Islet precursor cell (in vitro differentiated cells): ENCODE data around the gene LSMEM2.
"Not testable (repeated sequence)": the region's sequence is repeated elsewhere in the genome, so short reads cannot be mapped to it uniquely, and the experiment has no call there.

ENCODE experiments used
- DNase-seq: peaks from one replicate; pipeline ENCODE4 v3.0.0-alpha.2; 2018

The LSMEM2 gene

DNA sequence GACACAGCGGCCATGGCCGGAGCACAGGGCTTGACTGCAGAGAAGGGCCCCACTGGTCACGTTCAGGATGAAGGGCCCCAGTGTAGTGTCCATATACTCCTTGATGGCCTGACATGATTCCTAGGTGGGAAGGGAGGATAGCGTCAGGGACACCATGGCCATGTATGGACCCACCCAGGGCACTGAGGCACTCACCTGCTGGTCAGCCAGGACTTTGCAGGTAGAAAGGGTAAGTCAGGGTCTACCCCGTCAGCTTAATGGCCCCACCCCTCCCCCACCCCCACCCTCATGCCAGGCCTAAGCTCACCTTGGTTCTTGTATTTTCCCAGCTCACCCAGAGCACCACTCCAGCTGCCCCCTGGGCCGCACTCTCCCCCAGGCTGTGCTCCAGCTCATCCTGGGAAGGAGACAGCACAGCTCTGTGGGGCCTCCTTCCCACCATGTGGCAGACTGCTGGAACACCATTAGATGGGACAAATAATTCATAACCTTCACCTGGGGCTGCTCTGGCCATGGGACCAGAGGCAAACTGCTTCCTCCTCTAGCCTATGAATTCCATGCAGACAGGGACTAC lies 21.9 kb downstream of the LSMEM2 start:
- DNase-seq: peak; percentile 45

DNA sequence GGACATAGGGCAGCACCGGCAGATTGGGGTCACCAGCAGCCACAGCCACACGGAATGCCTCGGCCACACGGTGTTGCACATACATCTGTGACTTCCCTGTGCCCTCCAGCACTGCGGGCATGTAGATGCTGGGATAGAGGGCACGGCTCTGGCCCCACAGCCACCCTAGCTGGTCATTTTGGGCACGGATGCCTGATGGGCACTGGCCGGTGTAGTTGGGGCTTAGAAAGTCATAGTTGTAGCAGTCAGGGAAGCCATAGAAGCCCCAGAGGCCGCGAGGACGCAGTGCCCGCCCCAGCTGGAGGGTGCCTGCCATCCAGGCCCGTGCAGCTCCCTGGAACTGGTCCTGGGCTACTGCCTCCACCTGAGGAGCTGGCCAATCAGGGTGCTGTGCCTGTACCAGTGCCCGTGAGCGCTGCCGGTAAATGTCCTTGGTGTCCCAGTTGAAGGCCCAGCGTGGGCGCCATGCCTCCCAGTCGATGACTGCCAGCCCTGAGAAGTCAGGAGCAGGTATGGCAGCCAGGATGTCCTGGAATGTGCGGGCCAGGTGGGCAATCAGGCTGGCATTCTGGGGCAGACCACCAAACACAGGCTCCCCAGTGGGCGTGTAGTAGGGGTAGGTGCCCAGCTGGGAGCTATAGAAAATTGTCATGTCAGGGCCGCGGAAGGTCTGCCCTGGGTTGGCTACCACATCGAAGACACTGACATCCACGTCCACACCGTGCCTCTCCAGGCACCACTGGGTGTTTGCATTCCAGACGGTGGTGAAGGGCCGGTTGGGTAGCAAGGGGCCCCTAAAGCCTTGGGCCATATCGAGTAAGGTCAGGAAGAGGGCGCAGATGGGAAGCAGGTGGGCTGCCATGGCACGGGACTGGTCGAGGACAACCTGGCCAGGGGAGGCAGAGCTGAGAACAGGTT lies 23.5 kb downstream of the LSMEM2 start:
- DNase-seq: peak; percentile 50

DNA sequence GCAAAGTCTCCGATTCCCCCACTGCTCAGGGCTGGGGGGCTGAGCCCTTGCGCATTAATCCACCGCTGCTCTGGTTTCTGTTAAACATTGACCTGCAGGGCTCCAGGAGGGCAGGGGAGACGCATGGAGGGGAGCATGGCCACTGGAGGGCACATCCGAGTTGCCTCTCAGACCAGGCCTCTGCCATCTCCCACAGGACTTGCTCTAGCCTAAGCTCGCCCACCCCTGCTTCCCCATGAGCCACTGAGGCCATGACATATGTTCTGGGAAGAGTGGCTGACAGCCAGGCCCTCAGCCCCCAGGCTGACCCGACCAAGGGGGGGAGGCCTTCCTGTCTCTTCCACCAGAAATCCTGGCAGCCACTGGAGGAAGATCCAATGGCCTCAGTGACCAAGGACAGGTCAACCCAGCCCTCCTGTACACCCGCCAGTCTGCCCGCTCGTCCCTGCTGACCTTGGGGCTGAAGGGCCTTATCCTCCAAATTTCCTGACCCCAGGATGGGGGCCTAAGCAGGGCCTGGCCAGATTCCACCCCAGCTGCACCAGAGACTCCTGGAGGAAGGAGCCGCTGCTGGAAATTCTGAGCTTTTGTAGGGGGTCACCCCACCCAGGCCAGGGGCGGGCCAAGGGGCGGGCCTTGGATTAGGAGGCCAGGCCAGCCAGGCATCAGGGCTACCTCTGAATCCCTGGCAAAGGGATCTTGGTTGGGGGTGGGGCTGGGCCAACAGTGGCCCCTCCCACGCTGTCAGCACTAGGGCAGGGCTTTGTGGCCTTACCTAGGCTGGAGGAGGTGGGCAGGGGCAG lies 24.3 kb downstream of the LSMEM2 start, which contains the start of gene HYAL1:
HYAL1 (minus strand) TSS at position 562 of the 803 bp plus-strand sequence. CDS start 618 bp downstream, outside the sequence.
- DNase-seq: peak; percentile 71

DNA sequence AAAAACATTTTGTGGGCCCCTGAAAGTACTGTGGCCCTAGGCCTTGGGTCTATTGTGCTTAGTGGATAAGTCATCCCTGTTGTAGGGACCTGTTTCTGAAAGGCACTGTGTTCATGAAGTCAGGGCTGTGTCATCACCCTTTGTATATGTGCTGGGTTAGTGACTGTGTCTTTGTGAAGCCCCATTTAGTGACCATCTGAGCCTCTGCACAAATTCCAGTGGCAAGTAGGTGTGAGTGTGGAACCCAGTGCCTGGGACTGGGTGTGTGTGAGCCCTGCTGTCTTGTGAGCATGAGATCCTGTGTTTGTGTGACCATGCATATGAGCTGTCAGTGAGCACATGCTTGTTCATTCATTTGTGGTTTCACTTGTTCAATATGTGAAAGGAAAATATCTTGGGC lies 25.7 kb downstream of the LSMEM2 start:
- peak; percentile 38 for DNase-seq

DNA sequence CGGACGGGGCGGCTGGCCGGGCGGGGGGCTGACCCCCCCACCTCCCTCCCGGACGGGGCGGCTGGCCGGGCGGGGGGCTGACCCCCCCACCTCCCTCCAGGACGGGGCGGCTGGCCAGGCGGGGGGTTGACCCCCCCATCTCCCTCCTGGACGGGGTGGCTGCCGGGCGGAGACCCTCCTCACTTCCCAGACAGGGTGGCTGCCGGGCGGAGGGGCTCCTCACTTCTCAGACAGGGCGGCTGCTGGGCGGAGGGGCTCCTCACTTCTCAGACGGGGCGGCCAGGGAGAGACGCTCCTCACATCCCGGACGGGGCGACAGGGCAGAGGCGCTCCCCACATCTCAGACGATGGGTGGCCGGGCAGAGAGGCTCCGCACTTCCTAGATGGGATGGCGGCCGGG lies 33.2 kb downstream of the LSMEM2 start:
- DNase-seq: not testable (repeated sequence)

DNA sequence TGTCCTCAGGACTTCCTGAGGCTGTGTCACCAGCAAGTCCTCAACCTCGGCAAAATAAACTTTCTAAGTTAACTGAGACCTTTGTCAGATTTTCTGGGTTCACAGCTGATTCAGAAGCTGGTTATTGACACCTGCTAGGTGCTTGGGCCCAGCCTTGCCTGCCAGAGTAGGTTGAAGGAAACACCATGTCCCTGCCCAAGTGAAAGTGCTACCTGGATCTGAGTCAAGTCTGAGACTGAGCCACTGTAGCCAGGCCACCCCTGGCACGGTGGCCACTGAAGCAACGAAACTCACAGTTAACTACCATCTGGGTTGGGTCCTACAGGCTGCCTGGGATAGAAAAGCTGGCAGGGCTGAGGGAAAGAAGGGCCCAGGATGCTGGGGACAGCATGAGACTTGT lies 35.5 kb downstream of the LSMEM2 start:
- DNase-seq: no peak

DNA sequence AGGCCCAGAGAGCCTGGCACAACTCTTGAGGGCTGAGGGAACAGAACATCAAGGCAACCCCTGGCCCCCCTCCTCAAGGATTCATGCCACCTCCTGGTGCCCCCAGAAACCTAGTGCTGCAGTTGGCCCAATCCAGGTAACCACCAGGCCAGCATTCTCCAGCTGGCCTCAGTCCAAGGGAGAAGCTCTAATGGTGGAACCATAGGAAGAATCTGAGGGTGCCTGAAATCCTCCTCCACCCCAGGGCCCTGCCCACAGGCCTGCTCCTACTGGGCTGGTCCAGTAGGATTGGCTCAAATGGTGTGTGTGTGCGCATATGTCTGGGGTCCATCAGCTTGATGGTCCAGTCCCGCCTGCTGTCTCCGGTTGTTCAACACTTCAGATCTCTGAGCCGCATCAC lies 35.9 kb downstream of the LSMEM2 start:
- DNase-seq: no peak

DNA sequence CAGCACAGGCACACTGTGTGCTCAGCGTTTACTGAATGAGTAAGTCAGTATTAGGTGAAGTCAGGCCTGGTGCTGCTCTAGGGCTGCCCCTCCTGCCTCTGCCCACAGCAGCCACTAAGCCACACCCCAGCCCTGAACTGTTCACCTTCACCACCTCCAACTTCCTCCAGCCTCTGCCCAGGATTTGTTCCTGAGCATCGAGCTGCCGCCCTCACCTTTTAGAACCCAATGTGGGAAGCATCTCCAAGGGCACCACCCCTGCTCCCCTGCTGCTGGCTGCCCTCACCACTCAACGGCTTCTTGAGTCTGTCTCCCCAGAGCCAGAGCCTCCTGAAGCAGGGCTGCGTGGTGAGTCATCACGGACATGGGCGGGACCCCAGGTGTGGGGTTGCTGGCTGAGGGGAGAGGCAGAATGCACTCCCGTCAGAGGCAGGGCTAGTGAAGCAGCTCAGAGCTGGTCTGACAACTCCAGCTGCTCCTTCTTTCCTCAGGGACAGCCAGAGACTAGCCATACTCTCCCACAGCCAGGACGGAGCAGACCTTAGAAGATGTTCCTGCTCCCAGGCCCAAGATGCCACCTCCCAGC lies 37.9 kb downstream of the LSMEM2 start:
- peak; percentile 98 for DNase-seq

DNA sequence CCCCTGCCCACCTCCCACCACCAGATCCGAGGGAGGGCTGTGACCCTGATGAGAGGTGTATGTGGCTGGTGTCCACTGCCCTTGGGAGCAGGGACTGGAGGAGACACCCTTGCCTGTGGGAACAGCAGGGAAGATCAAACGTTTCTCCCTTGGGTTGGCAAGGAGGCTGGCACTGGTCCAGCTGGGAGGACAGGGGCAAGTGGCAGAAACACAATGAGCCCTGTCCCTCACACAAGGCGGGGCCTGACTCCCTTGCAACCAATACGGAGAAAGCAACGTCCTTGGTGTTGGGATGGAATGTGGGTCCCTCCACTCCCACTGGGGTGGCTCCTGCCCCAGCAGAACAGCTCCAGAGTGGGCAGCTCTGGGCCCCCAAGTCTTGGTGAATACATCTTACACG lies 38.4 kb downstream of the LSMEM2 start:
- DNase-seq: no peak

DNA sequence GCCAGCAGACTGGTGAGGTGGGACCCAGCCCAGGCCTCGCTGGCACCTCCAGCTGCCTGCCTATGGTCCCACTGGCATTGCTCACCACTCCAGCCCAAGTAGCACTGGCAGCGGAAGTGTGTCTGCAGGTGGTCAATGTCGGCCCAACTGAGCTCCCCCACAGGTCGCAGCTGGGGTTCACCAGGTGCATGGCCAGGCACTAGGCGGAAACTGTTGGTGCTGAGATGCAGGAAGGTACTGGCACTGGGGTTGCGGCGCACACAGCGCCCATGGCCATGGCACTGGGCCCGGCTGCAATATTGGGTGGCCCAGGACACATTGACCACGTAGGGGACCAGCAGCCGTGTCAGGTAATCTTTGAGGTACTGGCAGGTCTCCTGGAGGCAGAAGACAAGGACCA lies 39.3 kb downstream of the LSMEM2 start:
- no peak for DNase-seq

DNA sequence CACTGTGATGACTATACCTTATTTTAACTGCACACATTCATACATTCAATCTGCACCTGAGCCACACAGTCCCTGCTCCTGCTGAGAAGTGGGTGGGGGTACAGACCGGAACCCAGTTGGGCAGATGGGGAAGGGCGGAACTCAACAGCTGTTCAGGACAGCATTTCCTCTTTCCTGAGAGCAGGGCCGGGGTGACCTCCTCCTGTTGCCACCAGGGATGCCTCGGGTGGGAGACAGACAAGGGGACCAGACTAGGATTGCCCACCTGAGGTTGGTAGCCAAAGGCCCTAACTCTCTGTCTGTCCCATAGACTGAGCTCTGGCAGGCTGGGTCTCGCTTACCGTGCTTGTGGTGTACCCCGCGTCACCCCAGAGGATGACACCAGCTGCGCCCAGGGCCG lies 39.7 kb downstream of the LSMEM2 start:
- DNase-seq: no peak

DNA sequence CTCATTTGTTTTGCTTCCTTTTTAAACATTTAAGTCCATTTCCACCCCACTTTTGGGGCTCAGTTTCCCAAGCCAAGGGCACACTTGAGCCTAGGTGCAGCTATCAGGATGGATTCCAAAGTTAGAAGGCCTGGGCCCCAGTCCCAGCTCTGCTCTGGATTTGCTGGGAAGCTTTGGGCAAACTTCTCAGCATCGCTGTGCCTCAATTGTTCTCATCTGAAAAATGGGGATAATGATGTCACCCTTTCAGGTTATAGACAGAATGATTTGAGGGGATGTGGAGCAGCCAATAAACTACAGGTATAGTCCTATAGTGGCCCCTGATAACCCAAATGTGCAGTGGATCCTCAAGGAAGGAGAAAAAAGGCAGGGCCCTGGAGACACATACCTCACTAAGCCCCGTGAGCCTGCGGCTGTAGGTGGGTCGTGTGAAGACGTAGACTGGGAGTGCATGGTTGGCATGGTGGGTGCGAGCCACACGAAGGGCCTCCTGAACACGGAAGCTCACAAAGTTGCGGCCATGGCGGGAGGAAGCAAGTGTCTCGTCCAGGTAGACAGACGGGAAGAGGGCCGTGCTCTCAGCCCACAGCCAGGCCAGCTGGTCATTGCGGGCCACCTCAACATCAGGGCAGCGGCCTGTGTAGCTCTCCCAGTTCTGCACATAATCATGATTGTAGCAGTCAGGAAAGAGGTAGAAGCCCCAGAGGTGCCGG lies 40.5 kb downstream of the LSMEM2 start:
- peak; percentile 45 for DNase-seq

DNA sequence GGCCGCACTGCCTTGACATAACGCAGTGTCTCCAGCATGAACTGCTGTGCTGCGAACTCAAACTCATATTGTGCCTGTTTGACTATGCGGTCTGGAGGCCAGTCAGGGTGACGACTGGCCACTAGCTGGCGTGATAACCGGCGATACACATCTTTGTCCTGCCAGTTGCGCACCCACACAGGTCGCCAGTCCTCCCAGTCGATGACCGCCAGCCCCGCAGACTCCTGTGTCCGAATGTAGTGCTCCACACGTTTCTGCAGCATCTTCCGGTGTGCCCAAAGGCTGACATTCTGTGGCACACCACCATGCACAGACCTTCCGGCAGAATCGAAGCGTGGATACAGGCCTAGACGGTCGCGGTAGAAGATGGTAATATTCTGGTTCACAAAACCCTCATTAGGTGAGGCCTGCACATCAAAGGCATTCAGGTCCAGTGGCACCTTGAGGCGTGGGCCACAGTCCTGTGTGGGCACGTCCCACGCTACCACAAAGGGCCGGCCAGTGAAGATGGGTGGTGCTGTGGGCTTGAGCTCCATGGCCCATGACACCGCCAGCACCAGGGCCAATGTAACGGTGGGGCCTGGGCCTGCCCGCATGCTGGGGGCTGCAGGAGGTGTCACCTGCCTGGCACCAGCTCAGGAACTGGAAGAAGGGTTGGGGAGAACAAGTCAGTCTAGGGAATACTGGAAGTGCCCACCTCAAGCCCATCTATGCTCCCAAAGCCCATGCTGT lies 41.2 kb downstream of the LSMEM2 start:
- DNase-seq: no peak

DNA sequence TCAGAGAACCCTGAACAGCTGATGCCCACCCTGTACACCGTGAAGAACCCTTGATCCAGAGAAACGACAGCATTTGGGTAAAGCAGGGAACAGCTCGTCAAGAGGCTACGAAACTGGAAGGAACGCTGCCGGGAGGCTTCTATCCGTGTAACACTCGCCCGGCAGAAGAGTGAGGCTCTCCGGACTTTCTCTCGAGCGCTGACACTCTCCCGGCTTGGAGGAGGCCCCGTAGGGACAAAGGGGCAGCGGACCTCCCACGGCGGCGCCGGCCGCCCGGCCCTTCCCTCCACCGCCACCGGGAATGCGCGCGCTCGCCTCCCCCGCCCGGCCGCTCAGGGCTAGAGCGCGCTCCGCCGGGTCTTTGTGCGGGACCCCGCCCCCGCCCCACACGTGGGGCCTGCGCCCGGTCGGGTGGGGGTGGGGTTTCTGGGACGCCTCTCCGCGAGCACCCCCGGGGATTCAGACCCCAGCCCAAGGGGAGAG lies 42.0 kb downstream of the LSMEM2 start:
- peak; percentile 85 for DNase-seq

DNA sequence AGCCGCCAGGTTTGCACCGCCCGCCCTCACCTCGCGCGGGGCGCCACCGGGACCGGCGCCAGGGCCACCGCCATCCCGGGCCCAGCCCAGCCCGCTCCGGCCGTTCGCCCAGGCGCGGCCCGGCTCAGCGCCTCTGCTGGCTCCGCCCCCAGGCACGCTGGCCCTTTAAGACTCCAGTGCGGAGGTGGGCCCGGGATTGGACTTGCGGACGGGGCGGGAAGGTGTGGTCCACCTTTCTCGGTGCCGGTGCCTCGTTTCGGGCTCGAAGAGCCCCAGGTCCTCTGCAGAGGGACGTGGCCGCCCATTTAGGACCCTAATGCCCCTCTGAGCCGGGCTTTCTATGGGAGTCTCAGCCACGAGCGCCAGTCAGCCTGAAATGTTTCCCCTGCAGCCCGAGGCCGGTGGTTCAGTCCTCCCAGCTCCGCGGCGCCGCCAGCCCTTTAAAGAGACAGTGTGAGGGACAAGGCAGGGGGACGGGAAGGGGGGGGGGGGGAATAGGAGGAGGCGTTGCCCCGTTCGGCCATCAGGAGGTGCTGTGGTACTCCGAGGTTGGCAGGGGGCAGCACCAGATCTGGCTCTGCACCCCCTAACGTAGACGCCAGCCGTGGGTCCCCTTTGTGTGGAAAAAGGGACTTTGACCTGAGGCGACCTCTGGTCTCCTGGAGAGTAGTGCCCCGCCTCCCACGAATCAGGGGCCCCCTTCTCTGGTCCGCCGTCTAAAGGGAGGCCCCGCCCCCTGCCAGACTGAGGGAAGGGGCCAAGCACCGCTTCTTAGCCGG lies 42.6 kb downstream of the LSMEM2 start:
- DNase-seq: peak; percentile 94

DNA sequence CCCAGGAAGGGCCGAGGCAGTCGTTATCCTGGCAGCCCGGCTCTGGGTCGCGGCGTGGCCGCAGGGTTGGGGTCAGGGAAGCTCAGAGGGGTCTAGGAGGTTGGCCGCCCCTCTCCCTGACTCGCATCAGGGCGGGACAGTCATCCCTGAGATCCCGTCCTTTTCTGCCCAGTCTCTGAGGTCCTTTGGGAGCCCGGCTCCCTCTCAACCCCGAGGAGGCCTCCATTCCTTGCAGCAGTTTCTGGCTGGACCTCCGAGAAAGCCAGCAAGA lies 43.2 kb downstream of the LSMEM2 start:
- no peak for DNase-seq

DNA sequence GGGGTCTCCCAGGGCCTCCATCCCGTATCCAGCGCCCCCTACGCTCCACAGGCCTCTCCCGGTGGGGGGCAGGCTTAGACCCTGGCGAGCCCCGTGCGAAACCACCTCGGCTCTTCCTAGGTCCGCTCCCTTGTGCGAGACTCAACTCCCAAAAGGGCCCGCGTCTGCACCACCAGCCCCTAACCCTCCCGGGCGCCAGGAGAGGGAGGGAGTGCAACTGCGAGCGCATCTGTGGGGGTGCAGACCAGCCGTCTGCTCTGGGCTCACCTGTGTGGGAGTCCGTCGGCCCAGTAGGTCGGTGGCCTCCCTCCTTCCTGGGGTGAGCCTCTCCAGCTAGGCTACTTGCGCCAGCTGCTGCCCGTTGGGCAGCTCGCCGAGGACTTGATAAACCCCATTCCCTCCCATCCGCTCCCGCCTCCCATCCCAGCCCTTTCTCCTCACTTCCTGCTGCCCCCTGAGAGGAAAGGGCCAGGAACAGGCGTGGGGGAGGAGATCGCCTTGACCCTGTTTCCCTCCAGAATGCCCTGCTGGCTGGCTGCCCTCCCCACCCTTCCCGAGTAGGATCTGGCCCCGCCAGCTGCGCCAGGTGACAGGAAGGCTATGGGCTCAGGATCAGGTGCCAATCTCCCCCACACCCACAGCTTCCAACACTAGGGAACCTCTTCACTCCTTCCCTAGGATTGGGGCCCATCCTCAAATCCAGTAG lies 43.7 kb downstream of the LSMEM2 start, which contains the start of gene HYAL2:
HYAL2 (minus strand) TSS at position 360 of the 706 bp plus-strand sequence. CDS start 2,256 bp downstream, outside the sequence.
- DNase-seq: no peak

DNA sequence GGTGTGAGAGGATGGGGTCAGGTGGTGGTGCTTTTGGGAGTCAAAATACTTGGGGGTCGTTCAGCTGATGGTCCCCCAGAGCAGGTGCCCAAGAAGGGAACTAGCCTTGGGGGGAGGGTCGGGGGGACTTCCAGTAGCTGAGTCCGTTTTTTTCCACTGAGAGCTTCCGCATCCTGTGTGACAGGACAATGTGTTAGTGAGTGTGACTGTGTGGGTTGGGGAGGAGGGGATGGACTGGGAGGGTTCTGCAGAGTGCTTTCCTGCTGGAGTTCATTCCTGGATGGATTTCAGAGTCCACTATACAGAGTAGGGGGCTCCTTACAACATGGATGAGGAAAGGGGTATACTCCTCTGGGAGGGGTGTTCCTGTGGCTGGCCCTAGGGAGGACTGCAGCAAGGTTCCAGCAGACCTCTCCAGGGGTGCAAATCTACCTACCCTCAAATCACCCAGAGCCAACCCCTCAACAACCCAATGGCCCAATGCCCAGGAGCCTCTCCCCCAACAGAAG lies 44.3 kb downstream of the LSMEM2 start:
- DNase-seq: peak; percentile 50

DNA sequence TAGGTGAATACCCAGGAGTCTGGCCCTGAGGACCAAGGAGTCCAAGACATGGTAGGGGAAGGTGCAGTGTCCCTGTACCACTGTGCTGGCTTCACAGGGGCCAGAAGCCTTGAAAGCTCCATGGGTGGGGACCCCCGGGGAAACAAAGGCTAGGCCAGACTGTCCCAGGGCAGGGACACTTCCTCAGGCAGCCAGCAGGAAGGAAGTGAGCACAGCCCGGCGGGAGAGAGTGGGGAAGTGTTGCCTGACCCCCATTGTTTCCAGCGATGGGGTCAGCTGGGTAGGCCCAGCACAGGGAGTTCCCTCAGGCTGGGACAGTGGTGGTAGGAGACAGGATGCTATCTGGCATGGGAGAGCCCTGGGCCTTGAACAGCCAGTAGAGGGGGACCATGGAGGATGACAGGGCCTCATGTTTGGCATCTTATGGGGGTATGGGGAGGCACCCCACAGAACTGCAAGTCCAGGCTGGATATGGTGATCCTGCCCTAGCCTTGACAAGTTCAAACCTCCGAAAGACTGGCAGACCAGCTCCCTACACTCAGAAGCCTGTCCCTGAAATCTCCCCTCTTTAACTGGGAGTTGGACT lies 44.8 kb downstream of the LSMEM2 start:
- peak; percentile 48 for DNase-seq
